Measurements from ENCODE around the gene CLEC16A. TPM values are rescaled to one million over a fixed set of nuclear protein-coding genes. Genes with fewer than 3 reads are reported as not detected.

Gene CLEC16A
- total and polyA plus RNA-seq, 9 of the 15 experiments (the other 6 are each of a cell fraction or from before 2014, with no cell fraction given): 1.00 to 22.3 (median 10.0) TPM

DNA sequence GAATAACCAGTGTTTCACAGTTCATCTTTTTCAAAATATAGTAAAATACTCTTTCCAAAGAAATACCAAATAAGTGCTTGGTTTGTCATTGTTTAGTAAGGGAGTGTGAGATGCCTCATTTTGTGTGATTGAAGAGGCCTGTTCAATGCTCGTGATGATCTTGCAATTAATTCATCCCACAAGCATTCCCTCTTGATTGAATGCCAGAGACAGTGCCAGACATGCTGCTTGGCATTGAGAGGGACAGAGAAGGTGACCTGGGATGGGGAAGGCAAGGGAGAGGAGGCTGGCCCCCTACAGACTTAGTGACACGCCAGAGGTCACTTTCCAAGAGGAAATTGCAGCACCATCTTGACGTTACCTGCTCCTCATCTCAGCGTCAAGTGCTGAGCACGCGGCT lies 49.3 kb downstream of the CLEC16A start:
- no peak overlapping the region for H3K9ac ChIP-seq (ENCODE audit: insufficient read depth in 1 of 2, low read depth in 2 of 2, low read length in 2 of 2)
- FAIRE-seq (no peak), ATAC-seq (no peak), DNase-seq (ENCODE audit: extremely low read depth in 1 of 4, low spot score in 3 of 4) (no peak)
- intact Hi-C loops (cut with micrococcal nuclease): no loop called here
- H3K36me3 ChIP-seq (ENCODE audit: control insufficient read depth, insufficient read depth, low read length): peaks cover 39% of the 10 kb centered on the region
- in situ Hi-C loops (cut with MboI): no loop called here
- CTCF ChIA-PET (ENCODE audit: low intra/inter-chr PET ratio): no interaction called here
- no peaks in the 10 kb centered on the region; the same call in 2 of the 3 replicates for H3K79me2 ChIP-seq (ENCODE audit: control insufficient read depth, insufficient read depth, low read length)
- no peaks in the 10 kb centered on the region for H3K27me3 ChIP-seq (ENCODE audit: control insufficient read depth in 2 of 2, insufficient read depth in 2 of 2, low read length in 2 of 2)
- H3K4me2 ChIP-seq (ENCODE audit: insufficient read depth, low read length): no peak overlapping the region
- peaks cover 7% of the 10 kb centered on the region; the same call in 1 of the 2 replicates for H4K20me1 ChIP-seq (replicated peaks; ENCODE audit: control insufficient read depth, insufficient read depth, low read length)
- H3K9me3 ChIP-seq (replicated peaks; ENCODE audit: control insufficient read depth, insufficient read depth, low read depth, low read length): no peaks in the 10 kb centered on the region
- POLR2A ChIA-PET: no interaction called here
- no peak overlapping the region for H2AFZ ChIP-seq (ENCODE audit: low read depth, low read length)
- peaks cover 14 to 22% of the 10 kb centered on the region in 2 experiments; a peak in 4 of 5 replicates for H3K4me1 ChIP-seq (replicated peaks in 1 of 2; ENCODE audit: control insufficient read depth in 2 of 2, insufficient read depth in 2 of 2, low read length in 2 of 2)
- 78% methylated on average over 6 of the region's 6 CpGs for WGBS (ENCODE audit: insufficient coverage, low coverage, missing lambda C conversion rate)
- BruUV-seq (replicated peaks): no TSS peak
- peaks cover 6% of the 10 kb centered on the region for H3K9me1 ChIP-seq (ENCODE audit: control insufficient read depth, insufficient read depth, low read length)
- TF ChIP-seq ZNF217 (CRISPR knock-in tag; IDR thresholded peaks at IDR 0.05) (no peak), OTX1 (CRISPR knock-in tag; IDR thresholded peaks at IDR 0.05) (no peak), BDP1 (IDR thresholded peaks at IDR 0.05; ENCODE audit: insufficient read depth, insufficient read length) (no peak), KLF6 (CRISPR knock-in tag; IDR thresholded peaks at IDR 0.05; ENCODE audit: borderline replicate concordance) (no peak), ZNF764 (CRISPR knock-in tag; IDR thresholded peaks at IDR 0.05; ENCODE audit: low read depth) (no peak), ILK (tag; IDR thresholded peaks at IDR 0.05; ENCODE audit: borderline replicate concordance, low read depth) (no peak), TSHZ1 (CRISPR knock-in tag; IDR thresholded peaks at IDR 0.05) (no peak)
- TF ChIP-seq, protein P1, sequence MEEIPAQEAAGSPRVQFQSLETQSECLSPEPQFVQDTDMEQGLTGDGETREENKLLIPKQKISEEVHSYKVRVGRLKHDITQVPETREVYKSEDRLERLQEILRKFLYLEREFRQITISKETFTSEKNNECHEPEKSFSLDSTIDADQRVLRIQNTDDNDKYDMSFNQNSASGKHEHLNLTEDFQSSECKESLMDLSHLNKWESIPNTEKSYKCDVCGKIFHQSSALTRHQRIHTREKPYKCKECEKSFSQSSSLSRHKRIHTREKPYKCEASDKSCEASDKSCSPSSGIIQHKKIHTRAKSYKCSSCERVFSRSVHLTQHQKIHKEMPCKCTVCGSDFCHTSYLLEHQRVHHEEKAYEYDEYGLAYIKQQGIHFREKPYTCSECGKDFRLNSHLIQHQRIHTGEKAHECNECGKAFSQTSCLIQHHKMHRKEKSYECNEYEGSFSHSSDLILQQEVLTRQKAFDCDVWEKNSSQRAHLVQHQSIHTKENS (CRISPR knock-in tag; IDR thresholded peaks at IDR 0.05): no peak
- no peak overlapping the region; the same call in 2 of the 3 replicates for H3K27ac ChIP-seq (ENCODE audit: extremely low read depth, low read depth, low read length)
- H3K4me3 ChIP-seq: no peak overlapping the region

Measured in K562 (cell line).